Cortex of kidney (tissue), 1 donor: ENCODE measurements around the gene MALRD1.
"Not testable (repeated sequence)": the region's sequence is repeated elsewhere in the genome, so short reads cannot be mapped to it uniquely, and the experiment has no call there.

Experiments used
- DNase-seq: peaks from one replicate; lab custom pipeline; 2025; lab: John Stamatoyannopoulos, UW

The MALRD1 gene

DNA sequence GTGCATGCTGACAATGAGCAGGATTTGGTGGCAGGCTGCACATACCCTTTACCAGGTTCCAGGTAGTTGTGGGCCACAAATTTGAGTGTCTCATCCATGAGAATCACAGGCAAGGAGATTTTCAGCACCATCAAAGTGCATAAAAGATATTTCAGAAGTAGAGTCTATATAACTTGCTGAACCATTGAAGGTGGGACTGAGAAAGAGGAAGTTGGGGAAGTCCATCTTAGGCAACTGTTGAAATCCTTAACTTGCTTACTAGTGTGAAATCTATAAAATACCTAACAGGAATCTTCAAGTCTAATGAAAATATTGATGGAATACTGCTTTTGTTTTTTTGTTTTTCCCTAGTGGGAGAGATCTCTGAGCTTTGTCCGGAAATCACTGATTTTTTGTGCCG lies 442.6 kb downstream of the MALRD1 start:
- DNase-seq = no peak

DNA sequence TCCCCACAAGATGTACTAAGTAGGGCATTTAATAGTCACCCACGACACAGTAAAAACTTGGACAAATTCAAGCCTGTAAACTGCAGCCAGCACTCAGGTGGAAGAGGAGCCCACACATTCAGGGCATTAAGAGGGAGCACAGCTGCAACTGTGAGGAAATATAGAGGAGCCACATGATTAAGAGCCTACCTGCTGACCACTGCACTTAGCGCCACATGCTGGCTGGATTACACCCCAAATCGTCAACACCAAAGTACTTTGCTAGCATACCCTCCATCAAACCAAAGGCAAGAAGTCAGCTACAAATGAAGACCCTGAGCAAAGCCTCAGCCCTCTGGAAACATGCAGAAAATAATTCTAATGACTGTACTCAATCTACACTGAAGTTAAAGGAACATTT lies 445.3 kb downstream of the MALRD1 start:
- DNase-seq = no peak

DNA sequence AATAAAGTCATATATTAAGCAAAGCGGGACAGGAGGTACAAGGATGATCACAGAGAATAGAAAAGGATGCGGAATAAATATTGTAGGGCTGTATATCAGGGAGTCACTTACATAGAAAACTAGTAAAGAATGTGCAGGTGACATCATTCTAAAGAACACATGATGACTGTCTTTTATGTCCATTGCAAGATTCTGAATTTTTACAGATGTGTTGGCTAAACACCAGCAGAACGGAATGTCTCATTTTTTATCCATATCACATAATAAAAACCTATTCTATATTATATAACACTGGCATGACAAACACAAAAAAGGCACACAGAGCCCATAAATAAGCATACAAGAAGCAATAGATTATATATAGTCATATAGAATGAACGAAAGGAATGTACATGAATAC lies 448.4 kb downstream of the MALRD1 start:
- DNase-seq = no peak

DNA sequence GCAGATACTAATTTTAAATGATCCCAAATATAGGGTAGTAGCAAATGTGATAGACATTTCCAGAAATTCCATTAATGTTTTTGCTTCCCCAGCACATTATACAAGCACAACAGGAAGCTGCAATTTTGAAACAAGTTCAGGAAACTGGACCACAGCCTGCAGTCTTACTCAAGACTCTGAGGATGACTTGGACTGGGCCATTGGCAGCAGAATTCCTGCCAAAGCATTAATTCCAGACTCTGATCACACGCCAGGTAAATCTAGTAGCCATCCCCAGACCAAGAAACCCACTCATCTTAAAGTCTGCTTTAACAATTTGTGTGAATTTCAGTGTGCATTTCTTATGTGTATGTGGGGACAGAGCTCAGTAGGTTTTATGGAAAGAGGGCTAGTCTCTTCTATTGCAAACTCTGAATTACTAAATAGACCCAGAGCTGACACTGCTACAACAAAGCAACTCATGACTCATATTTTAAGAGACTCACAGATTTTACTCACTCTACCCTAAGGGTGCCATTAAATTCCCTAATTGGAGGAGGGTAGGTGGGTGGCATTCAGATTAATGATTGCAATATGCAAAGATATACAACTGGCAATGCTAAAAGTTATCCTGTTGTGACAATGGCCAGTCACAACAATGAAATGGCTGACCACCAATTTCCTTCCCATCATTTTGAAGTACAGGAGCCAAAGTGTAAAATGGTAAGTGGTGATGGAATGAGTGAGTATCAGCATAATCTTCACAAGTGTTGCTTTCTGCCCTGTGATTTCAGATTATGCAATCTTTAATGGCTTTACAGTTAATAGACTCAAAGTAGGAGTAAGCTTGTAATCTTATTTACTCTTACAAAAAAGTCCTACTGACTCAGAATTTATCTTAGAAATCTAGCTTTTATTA lies 450.0 kb downstream of the MALRD1 start:
- no peak for DNase-seq

DNA sequence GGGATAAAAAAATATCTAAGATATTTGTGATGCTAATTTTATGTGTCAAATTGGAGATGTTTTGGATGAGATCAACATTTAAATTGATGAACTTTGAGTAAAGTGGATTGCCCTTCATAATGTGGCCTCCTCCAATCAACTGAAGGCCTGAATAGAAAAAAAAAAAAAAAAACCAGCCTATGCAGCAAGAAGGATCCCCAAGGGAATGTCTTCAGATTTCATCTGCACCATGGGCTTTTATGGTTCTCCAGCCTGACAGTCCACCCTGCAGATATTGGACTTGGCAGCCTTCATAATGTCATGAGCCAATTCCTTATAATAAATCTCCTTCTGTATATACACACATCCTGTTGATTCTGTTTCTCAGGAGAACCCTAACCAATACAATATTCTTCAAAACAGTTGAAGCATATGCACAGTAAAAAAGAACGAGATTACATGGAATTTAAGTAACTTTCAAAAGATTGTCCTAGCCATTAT lies 450.7 kb downstream of the MALRD1 start:
- DNase-seq = no peak

DNA sequence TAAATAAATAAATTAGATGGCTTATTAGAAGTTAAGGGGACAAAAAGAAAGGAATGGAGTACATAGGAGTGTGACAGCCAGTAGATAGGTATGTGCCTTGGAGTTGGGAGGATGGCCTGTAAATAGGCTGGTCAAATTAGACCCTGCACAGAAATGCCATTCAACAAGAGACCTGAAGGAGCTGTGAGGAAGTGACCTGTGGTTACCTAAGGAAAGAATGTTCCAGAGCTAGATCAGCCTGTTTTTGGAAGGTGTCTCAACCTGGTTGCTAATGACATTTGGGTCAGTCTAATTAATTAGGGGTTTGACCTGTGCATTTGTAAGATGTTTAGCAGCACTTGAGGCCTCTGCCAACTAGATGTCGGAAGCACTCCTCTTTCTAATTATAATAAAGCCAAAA lies 452.4 kb downstream of the MALRD1 start:
- DNase-seq = no peak

DNA sequence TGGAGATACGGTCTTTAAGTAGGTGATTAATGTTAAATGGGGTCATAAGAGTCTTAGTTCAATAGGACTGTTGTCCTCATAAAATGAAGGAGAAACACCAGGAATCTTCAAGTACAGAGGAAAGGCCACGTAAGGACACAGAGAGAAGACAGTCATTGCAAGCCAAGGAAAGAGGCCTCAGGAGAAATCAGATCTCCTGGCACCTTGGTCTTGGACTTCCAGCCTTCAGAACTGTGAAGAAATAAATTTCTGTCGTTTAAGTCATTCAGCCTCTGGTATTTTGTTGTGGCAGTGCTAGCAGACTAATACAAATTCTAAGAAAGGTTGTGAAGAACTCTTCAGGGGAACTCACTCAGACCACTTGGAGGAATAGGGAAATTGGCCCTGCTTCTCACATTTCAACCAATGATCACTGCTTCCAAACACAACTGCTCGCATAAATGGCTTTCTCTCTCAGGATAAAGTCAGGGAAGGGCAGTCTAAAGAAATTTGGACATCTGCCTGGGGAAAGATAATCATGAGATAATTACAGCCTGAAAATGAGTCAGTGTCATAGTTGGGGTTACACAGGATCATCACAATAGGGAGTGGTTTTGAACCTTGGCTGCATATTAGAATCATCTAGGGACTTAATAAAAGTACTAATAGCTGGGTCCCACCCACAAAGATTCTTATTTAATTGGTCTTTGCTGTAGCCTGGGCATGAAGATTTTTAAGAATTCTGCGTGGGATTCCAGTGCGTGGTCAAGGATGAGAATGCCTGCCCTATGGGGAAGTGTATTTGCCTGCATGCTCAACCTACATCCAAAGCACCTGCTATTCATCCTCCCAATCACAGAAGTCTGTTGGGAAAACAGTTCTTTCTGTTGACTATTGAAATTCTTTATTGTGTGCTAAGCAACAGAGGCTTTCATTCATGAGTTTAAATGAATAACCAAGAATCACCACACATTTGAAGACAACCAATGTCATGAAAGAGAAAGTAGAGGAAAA lies 457.0 kb downstream of the MALRD1 start:
- no peak for DNase-seq

DNA sequence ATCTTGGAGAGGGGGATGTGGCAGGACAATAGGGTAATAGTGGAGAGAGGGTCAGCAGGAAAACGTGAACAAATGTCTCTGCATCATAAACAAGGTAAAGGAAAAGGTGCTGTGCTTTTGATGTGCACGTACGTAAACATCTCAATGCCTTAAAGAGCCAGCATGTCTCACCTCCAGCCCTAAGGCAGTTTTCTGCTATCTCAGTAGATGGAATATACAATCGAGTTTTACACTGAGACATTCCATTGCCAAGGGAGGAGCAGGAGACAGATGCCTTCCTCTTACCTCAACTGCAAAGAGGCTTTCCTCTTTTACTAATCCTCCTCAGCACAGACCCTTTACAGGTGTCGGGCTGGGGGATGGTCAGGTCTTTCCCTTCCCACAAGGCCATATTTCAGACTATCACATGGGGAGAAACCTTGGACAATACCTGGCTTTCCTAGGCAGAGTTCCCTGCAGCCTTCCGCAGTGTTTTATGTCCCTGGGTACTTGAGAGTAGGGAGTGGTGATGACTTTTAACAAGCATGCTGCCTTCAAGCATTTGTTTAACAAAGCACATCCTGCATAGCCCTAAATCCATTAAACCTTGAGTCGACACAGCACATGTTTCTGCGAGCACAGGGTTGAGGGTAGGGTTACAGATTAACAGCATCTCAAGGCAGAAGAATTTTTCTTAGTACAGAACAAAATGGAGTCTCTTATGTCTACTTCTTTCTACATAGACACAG lies 461.6 kb downstream of the MALRD1 start:
- DNase-seq = not testable (repeated sequence)

DNA sequence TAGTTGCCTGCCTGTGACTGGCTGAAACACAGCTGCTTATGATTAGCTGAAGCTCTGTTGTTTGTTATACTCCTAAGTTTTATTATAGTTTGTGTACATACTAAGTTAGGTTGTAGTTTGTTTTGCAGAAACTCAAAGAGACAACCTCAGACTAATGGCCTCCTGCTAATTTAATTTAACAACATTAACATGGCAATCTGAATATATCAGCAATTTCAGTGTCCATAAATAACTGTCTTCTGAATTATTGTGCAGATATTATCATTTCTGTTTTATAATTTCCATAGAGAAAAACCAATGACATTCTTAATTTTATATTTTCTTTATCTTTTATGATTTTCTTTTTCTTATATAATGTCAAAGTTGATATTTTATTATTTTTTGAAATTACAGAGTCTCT lies 469.5 kb downstream of the MALRD1 start:
- DNase-seq = no peak

DNA sequence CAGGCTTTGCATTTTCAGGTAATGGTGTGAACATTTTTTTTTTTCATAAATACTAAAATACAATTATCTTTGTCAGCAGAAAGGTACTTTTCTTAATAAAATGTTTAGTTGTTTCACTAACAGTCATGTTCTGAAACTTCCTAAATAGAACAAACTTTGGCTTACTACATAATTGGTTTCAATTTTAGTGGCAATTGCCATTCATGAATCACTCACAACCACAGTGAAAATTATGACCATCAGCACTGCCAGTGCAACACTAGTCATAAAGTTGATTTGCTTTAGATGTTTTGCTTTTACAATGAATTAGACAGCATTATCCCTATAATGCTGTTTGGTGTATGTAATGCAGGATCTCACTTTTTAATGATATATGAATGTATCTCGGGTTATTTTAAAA lies 470.0 kb downstream of the MALRD1 start:
- no peak for DNase-seq

DNA sequence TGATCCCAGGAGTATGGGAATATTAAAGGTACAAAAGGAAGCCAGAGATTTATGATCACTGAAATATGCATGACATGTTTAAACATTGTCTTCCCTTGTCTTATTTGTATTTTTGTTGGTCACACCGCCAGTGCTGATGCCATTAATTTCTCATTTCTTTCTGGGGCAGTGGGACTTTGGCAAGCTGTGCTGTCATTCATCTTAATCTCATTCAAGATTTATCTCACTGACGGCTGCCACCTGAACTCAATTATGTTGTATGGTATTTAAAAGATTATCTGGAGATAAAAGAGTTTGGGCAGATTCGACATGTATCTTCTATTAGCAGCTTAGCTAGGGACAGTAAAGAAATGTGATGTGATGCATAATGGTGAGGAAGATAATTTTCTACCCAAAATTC lies 482.7 kb downstream of the MALRD1 start:
- no peak for DNase-seq

DNA sequence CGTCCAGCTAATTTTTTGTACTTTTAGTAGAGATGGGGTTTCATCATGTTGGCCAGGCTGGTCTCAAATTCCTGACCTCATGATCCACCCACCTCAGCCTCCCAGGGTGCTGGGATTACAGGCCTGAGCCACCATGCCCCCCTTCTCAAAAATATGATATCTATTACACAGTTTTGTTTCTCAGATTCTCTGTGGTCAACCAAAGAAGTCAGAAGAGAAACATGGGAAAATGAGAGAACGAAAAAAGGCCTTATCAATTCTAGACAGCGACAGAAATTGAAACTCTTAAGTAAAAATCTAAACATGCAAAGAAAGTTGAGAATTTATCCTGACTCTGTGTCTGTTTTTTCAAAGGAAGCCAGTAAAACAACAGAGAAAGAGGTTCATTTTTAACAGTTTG lies 483.8 kb downstream of the MALRD1 start:
- DNase-seq = no peak

DNA sequence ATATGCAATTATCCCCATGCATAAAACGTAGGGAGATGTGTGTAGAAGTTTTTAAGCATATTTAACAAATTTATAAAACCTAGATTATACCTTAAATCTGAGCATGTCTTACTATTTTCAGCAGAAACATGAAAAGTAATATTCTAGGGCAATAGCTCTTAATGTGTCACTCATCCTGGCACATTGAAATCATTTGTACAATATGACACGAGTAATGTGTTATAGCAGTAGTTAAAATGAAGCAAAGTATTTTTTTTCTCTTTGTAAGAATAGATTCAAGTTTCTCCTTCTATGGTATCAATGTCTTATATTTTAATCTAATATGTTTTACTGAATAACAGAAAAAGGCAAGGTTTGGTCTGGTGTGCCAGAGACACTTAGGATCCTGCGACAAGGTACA lies 492.7 kb downstream of the MALRD1 start:
- no peak for DNase-seq

DNA sequence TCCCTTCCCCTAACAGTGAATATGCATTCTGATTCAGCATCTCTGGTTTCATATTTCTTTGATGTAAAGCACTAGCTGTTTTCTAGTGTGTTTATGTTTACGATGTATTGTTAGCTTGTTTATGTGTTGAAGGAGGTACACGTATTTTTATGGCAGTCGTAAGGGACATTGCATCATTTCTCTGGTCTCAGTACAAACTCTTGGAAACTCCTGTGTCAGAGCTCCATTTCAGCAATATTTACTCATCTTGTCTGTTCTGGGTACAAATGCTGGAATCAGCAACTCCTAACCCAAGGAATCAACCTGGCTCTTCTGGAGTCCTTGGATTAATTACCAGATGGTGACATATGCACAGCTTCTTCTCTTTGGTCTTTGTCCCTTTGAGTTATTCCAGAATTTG lies 497.6 kb downstream of the MALRD1 start:
- DNase-seq = no peak

DNA sequence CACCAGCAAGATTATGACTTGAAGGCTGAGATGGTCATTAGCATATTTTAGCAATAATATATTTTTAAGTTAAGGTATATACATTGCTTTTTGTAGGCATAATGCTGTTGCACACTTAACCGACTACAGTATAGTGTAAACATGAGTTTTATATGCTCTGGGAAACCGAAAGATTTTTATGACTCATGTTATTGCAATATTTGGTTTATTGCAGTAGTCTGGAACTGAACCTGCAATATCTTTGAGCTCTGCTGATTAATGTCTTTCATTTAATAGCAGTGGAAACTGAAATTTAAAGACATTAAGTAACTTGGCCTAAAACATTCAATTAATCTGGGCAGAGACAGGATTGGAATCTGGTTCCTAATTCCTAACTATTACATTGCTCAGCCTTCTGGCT lies 500.9 kb downstream of the MALRD1 start:
- no peak for DNase-seq

DNA sequence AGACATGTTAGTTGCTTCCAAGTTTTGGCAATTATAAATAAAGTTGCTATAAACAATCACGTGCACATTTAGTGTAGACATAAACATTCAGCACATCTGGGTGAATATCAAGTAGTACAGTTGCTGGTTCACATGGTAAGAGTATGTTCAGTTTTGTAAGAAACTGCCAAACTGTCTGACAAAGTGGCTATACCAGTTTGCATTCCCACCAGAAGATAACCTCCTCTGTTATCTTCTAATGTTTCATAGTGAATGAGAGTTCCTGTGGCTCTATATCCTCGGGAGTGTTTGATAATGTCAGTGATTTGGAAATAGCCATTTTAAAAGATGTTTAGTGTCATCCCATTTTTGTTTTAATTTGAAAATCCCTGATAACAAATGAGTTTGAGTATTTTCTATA lies 508.1 kb downstream of the MALRD1 start:
- no peak for DNase-seq

DNA sequence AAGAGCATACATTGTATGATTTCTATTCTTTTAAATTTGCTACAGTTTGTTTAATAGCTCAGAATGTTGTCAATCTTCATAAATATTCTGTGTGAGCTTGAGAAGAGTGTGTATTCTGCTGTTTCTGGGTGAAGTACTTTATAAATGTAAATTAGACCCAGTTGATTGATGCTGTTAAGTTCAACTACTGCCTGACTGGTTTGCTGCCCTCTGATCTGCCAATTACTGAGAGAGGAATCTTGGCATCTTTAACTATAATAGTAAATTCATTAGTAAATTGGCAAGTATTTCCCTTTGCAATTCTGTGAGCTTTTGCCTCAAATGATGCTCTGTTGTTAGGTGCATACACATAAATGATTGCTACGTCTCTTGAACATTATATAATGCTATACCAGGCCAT lies 512.6 kb downstream of the MALRD1 start:
- DNase-seq = no peak

DNA sequence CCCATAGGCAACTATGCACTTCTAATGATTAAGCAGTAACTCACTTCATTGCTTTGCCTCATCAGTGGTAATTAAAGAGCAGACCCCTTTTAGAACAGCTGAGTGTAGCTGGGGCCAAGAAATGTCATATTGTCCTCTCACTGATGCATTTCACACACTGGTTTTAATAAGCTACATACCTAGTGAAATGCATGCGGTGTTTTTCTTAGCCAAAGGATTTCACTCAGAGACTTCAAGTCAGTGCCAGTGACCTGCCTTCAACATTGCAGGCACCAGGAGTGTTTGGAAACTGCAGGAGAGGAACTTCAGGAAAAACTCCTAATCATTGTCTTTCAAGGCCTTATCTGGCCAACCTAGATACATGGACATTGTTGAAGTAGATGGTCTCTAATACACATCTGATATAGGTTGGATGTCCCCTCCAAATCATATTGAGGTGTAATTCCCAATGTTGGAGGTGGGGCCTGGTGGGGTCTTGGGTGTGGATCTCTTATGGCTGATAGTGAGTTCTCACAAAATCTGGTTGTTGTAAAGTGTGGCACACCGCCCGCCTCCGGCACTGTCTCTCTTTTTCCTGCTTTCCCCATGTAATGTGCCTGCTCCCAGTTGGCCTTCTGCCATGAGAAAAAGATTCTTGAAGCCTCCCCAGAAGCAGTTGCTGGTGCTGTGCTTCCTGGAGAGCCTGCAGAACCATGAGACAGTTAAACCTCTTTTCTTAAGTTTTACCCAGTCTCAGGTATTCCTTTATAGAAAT lies 515.0 kb downstream of the MALRD1 start:
- no peak for DNase-seq

DNA sequence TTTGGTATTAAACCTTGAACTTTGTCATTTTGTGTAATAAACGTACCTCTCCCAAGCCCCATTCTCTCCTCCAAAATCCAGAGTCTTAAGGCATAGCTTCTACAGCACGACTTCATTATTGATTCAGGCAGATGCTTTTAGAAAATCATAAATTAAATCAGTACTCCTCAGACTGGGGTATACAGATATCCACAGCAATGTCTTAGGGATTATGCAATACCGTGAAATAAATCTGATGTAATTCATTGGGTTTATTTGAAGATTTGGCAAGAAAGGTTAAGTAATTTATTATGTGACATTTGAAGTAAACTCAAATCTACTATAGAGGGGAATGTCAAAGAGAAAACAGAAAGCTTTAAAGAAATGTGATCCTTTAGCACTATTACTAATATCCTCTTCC lies 521.5 kb downstream of the MALRD1 start:
- no peak for DNase-seq

DNA sequence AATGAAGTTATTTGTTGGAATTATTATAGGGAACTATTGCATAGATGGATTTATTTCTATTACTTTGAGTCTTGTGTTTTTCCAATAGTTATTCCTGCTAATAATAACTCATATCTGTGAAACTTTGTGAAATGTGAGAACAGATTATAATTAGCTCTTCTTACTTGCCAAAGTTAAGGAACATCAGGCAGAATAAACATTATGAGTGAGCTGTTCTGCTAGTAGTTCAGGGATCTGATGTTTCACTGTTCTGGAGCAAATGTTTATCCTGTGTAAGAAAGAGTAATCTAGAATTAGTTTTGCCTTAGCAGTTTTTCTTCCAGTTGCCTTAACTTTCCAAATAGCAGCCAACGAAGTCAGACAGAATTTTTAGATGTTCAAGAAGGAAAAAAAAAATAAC lies 522.4 kb downstream of the MALRD1 start:
- DNase-seq = no peak

DNA sequence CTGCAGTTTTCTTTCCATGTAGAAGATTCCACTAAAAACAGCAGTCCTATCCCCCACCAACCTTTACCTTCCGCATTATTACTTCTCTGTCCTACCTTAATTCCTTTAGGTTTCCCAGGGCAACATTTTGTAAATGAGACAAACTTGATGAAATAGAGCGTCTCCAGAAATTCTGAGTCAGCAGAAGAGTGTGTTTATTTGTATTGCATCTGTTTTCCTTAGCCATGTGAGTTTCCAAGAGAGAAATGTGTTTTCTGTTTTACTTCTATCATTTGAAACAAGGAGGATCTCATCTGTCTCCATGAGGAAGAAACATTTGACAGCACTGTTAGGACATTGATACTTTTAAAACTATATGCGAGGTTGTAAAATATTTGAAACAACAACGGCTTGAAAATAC lies 523.5 kb downstream of the MALRD1 start:
- no peak for DNase-seq
